Breast epithelium (tissue), 3 donors: Measurements from ENCODE around the gene MAB21L4.

ENCODE experiments used
- POLR2AphosphoS5 ChIP-seq, 3 donors: sonication (generic); formaldehyde crosslinking; IDR thresholded peaks; one replicate each; pipeline ENCODE4 v1.6.1; 2017; ENCODE audit warnings: antibody characterized with exemption in 3 of 3
- TF ChIP-seq, protein P1 (sequence below), 3 donors: fragments of 450-650 bp; IDR thresholded peaks; one replicate each; pipeline ENCODE4 v1.5.1; 2016 to 2017; ENCODE audit warnings: antibody characterized with exemption in 3 of 3, mild to moderate bottlenecking in 3 of 3, moderate library complexity in 3 of 3

DNA sequence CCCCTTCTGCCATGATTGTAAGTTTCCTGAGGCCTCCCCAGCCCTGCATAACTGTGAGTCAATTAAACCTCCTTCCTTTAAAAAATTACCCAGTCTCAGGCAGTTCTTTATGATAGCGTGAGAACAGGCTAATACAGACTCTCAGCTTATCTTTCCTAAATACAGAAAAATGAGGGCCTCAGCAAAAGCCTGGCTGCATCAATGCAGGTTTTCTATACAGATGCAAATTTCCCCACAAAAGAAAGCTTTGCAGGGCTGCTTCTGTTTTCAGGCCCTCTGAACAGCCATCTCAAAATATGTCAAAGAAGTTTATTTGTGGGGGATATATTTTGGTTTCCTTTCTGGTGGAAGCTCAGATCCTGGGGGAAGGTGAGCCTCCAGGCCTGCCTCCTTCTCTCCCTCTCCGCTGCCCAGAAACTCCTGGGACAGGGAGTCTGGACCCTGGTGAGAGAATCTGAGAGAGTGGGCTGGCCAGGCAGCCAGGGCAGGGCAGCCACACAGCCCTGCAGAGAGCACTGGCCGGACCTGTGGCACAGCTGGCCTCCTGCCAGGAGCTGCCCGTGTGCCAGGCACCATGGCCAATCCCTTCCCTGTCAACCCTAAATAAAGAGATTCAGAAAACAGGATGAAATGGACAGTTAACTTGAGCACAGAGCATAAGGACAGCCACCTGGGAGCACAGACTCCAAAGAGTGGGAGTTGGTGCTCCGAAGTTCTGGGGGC is 48.9 kb downstream of the MAB21L4 start:
- TF ChIP-seq POLR2AphosphoS5 (IDR thresholded peaks at IDR 0.05) = no peak
- TF ChIP-seq, protein P1, sequence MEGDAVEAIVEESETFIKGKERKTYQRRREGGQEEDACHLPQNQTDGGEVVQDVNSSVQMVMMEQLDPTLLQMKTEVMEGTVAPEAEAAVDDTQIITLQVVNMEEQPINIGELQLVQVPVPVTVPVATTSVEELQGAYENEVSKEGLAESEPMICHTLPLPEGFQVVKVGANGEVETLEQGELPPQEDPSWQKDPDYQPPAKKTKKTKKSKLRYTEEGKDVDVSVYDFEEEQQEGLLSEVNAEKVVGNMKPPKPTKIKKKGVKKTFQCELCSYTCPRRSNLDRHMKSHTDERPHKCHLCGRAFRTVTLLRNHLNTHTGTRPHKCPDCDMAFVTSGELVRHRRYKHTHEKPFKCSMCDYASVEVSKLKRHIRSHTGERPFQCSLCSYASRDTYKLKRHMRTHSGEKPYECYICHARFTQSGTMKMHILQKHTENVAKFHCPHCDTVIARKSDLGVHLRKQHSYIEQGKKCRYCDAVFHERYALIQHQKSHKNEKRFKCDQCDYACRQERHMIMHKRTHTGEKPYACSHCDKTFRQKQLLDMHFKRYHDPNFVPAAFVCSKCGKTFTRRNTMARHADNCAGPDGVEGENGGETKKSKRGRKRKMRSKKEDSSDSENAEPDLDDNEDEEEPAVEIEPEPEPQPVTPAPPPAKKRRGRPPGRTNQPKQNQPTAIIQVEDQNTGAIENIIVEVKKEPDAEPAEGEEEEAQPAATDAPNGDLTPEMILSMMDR (IDR thresholded peaks at IDR 0.05) = no peak
